ENCODE data around the gene CALR. TPM values are rescaled to one million over a fixed set of nuclear protein-coding genes. Genes with fewer than 3 reads are reported as not detected.

Gene CALR
- total and polyA plus RNA-seq, 9 of the 15 experiments (the other 6 are each of a cell fraction or from before 2014, with no cell fraction given): 126 to 811 (median 642) TPM

DNA sequence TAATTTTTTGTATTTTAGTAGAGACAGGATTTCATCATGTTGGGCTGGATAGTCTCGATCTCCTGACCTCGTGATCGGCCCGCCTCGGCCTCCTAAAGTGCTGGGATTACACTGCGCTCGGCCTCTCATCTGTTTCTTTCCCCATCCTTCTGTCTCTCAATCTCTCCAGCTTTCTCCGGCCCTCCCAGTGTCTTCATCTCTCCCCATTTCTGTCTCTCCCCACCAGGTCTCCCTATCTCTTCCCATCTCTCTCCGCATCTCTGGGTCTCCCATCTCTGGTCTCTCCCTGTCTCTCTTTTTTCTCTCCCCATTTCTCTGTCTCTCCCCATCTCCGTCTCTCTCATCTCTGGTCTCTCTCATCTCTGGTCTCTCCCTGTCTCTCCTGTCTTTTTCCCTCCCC, 44.7 kb downstream of the CALR start (continued):
- TF ChIP-seq YY1 (IDR thresholded peaks at IDR 0.05; ENCODE audit: borderline replicate concordance in 1 of 3, control insufficient read depth in 1 of 3, extremely low read depth in 1 of 3, insufficient read depth in 3 of 3, insufficient read length in 1 of 3, insufficient replicate concordance in 2 of 3, low read depth in 1 of 3, low read length in 2 of 3): no peak
- no peak for TF ChIP-seq ZNF740 (CRISPR knock-in tag; IDR thresholded peaks at IDR 0.05)
- TF ChIP-seq ZNF740 (tag; IDR thresholded peaks at IDR 0.05): no peak
- no peak for TF ChIP-seq MYBL2 (IDR thresholded peaks at IDR 0.05; ENCODE audit: low read depth)
- no peak for TF ChIP-seq MYBL2 (CRISPR knock-in tag; IDR thresholded peaks at IDR 0.05; ENCODE audit: borderline replicate concordance)
- no peak for TF ChIP-seq TAF1 (IDR thresholded peaks at IDR 0.05; ENCODE audit: control insufficient read depth, extremely low read depth, insufficient read depth, low read length, severe bottlenecking)
- no peak for TF ChIP-seq OTX1 (CRISPR knock-in tag; IDR thresholded peaks at IDR 0.05)
- TF ChIP-seq, protein P1, sequence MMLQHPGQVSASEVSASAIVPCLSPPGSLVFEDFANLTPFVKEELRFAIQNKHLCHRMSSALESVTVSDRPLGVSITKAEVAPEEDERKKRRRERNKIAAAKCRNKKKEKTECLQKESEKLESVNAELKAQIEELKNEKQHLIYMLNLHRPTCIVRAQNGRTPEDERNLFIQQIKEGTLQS (IDR thresholded peaks at IDR 0.05): no peak
- TF ChIP-seq, protein P1 (CRISPR knock-in tag; conservative IDR thresholded peaks at IDR 0.05): no peak
- no peak for TF ChIP-seq BRD4 (IDR thresholded peaks at IDR 0.05)
- no peak for TF ChIP-seq MTA1 (IDR thresholded peaks at IDR 0.05; ENCODE audit: borderline replicate concordance)
- no peak for TF ChIP-seq CREB5 (CRISPR knock-in tag; IDR thresholded peaks at IDR 0.05)
- TF ChIP-seq KLF16 (IDR thresholded peaks at IDR 0.05): no peak
